Pancreas (tissue), 10 donors: ENCODE results near the gene ATXN2L. TPM values are rescaled to one million over a fixed set of nuclear protein-coding genes. Genes with fewer than 3 reads are reported as not detected.

Source experiments
- ATAC-seq, 4 donors: fragments of 200-7000 bp; cut with Tn5 transposase; one replicate each; pipeline versions ENCODE4 v1.8.0 to v1.9.1; 2020; ENCODE audit warnings: mild to moderate bottlenecking in 4 of 4, moderate library complexity in 4 of 4
- DNase-seq, 6 donors: peaks; one replicate each; pipeline ENCODE4 v3.0.0-alpha.2; 2020
- FAIRE-seq: peaks from 2 replicates; lab custom pipeline; 2012; peaks lifted over from hg19 to GRCh38; lab: Jason Lieb, UNC
- H3K27ac ChIP-seq, 4 donors: fragments of 200-600 bp; sonication (generic); 1 replicate in 3 of 4; 2 replicates in 1 of 4; pipeline versions ENCODE4 v1.5.0 to v1.8.0; 2020
- H3K27me3 ChIP-seq, 4 donors: fragments of 200-600 bp; one replicate each; pipeline ENCODE4 v1.8.0; 2021
- H3K36me3 ChIP-seq, 3 donors: fragments of 200-600 bp; sonication (generic) in 1 of 3; one replicate each; pipeline versions ENCODE4 v1.5.0 to v1.8.0; 2020 to 2021
- H3K4me1 ChIP-seq, 3 donors: fragments of 200-600 bp; one replicate each; pipeline ENCODE4 v1.8.0; 2021
- H3K4me3 ChIP-seq, 4 donors: fragments of 200-600 bp; sonication (generic) in 2 of 4; one replicate each; pipeline versions ENCODE4 v1.5.0 to v1.8.0; 2020 to 2021
- H3K9me3 ChIP-seq, 4 donors: fragments of 200-600 bp; one replicate each; pipeline ENCODE4 v1.8.0; 2021
- CTCF ChIP-seq, 4 donors: fragments of 200-600 bp; sonication (generic) in 3 of 4; IDR thresholded peaks; one replicate each; pipeline versions ENCODE4 v1.5.0 to v1.8.0; 2021; ENCODE audit warnings: antibody characterized with exemption in 4 of 4
- WGBS, 2 donors: extraction: QIAGEN DNeasy Blood & Tissue Kit; methylation state at CpG; one replicate each; pipeline ENCODE4 v1.1.7; 2013; 5-methylcytosine and 5-hydroxymethylcytosine counted together
- intact Hi-C, 3 donors: fragments of 100-400 bp; cut with DNase I; formaldehyde crosslinking; loops; one replicate each; pipeline versions ENCODE4 v1.11.1 to v1.14.2; 2022
- polyA plus RNA-seq, 2 donors: library from polyadenylated mRNA; stranded (reverse); fragments of 200-250 nt; gene quantifications; one replicate each; pipeline ENCODE4 v1.2.3, GENCODE V29; 2013
- total RNA-seq, 6 donors: library from RNA; stranded (reverse); fragmentation: NEBNext Ultra II Directional in 4 of 6; extraction: Animal tissue kit (Norgen Biotek cat#: 25700) in 4 of 6; gene quantifications; one replicate each; pipeline versions ENCODE4 v1.2.1 to v1.2.4, GENCODE V29; 2021 to 2023
- donor health status: healthy with polysubstance abuse.
- donor health status: DM: no; HTN: no; CAD: no; lungs with moderate emphysema.
- donor health status: DM: no; HTN: no; CAD: no.
- donor health status: control.
- donor health status: control.
- donor health status: Bipolar disorder and iron deficiency.
- donor health status: DM: yes; HTN: yes; CAD: no.
- donor health status: DM: no; HTN: no; CAD: no.
- donor health status: DM: no; HTN: no; CAD: no.
- donor health status: DM: yes; HTN: yes; CAD: no.

Gene ATXN2L
- total and polyA plus RNA-seq, 8 donors = 40.3 to 116 (median 60.0) TPM

GRCh38 chr16:28838558-28838918 lies 15.7 kb downstream of the ATXN2L start:
- ATAC-seq (no peak), DNase-seq (no peak), FAIRE-seq (no peak)
- Histone ChIP-seq H3K27me3 (no peaks in the 10 kb centered on the region), H3K9me3 (no peaks in the 10 kb centered on the region), H3K4me1 (no peaks in the 10 kb centered on the region), H3K4me3 (no peak overlapping the region), H3K27ac (no peak overlapping the region), H3K36me3 (peaks cover 20 to 54% (median 29%) of the 10 kb centered on the region in 3 donors)
- intact Hi-C loops = no loop called here
- no peak for TF ChIP-seq CTCF (IDR thresholded peaks at IDR 0.05)
- WGBS, 2 donors = 93 to 98% methylated on average over 1 of the region's 1 CpG

GRCh38 chr16:28839004-28839639 lies 16.3 kb downstream of the ATXN2L start:
- H3K4me3 ChIP-seq = no peak overlapping the region
- intact Hi-C loops = no loop called here
- H3K27me3 ChIP-seq = no peaks in the 10 kb centered on the region
- no peak for FAIRE-seq
- no peak overlapping the region for H3K27ac ChIP-seq
- ATAC-seq = no peak
- peaks cover 18 to 54% (median 28%) of the 10 kb centered on the region in 3 donors for H3K36me3 ChIP-seq
- no peaks in the 10 kb centered on the region for H3K9me3 ChIP-seq
- DNase-seq = no peak
- no peaks in the 10 kb centered on the region for H3K4me1 ChIP-seq
- TF ChIP-seq CTCF (IDR thresholded peaks at IDR 0.05) = no peak
- 96 to 97% methylated on average over 14 of the region's 14 CpGs for WGBS, 2 donors

GRCh38 chr16:28839899-28840298 lies 17.1 kb downstream of the ATXN2L start:
- H3K4me3 ChIP-seq = no peak overlapping the region
- H3K9me3 ChIP-seq = no peaks in the 10 kb centered on the region
- H3K36me3 ChIP-seq = peaks cover 11 to 54% (median 22%) of the 10 kb centered on the region in 3 donors
- no peak overlapping the region for H3K27ac ChIP-seq
- no peak for TF ChIP-seq CTCF (IDR thresholded peaks at IDR 0.05)
- 35 to 57% methylated on average over 1 of the region's 1 CpG for WGBS, 2 donors
- no peak for ATAC-seq
- no peaks in the 10 kb centered on the region for H3K27me3 ChIP-seq
- no peak for DNase-seq
- no peak for FAIRE-seq
- intact Hi-C loops = no loop called here
- peaks cover 0 to 2% (median 2%) of the 10 kb centered on the region in 3 donors for H3K4me1 ChIP-seq

- H3K27me3 ChIP-seq = no peaks in the 10 kb centered on the region
- H3K9me3 ChIP-seq = no peaks in the 10 kb centered on the region
- WGBS, 2 donors = 92 to 93% methylated on average over 7 of the region's 7 CpGs
- intact Hi-C loops = no loop called here
- no peak overlapping the region for H3K4me3 ChIP-seq
- H3K27ac ChIP-seq = no peak overlapping the region
- peaks cover 6 to 17% (median 15%) of the 10 kb centered on the region in 3 donors for H3K4me1 ChIP-seq
- peaks cover 0 to 33% (median 11%) of the 10 kb centered on the region in 3 donors for H3K36me3 ChIP-seq
- TF ChIP-seq CTCF (IDR thresholded peaks at IDR 0.05) = no peak
- FAIRE-seq (no peak), DNase-seq (peak in 1 of 6 donors; percentile 11), ATAC-seq (no peak)
Observed at GRCh38 chr16:28842696-28843095, 19.9 kb downstream of the ATXN2L start.

- H3K4me3 ChIP-seq = no peak overlapping the region
- WGBS, 2 donors = 92 to 95% methylated on average over 12 of the region's 12 CpGs
- FAIRE-seq (no peak), DNase-seq (peak in 1 of 6 donors; percentile 58), ATAC-seq (no peak)
- intact Hi-C loops = no loop called here
- TF ChIP-seq CTCF (IDR thresholded peaks at IDR 0.05) = no peak
- no peaks in the 10 kb centered on the region for H3K9me3 ChIP-seq
- H3K36me3 ChIP-seq = peaks cover 0 to 29% (median 11%) of the 10 kb centered on the region in 3 donors
- no peaks in the 10 kb centered on the region for H3K27me3 ChIP-seq
- H3K27ac ChIP-seq = no peak overlapping the region
- peaks cover 6 to 17% (median 15%) of the 10 kb centered on the region in 3 donors for H3K4me1 ChIP-seq
Observed at GRCh38 chr16:28843766-28844165, 21.0 kb downstream of the ATXN2L start.
